Endodermal cell (in vitro differentiated cells): ENCODE data around the gene TRIO. TPM values are rescaled to one million over a fixed set of nuclear protein-coding genes. Genes with fewer than 3 reads are reported as not detected.

Source experiments
- DNase-seq: peaks from one replicate; pipeline ENCODE4 v3.0.0-alpha.2; 2017
- H3K27ac ChIP-seq: 2 replicates; pipeline ENCODE4 v1.5.1; 2013; ENCODE audit warnings: mild to moderate bottlenecking, low read depth, low read length, moderate library complexity
- H3K27me3 ChIP-seq: 2 replicates; pipeline ENCODE4 v1.6.1; 2013; ENCODE audit warnings: mild to moderate bottlenecking, low read length, moderate library complexity; ENCODE audit not compliant: insufficient read depth, control insufficient read depth, poor library complexity, severe bottlenecking
- H3K36me3 ChIP-seq: 2 replicates; pipeline ENCODE4 v1.7.0; 2013; ENCODE audit warnings: mild to moderate bottlenecking, low read length, moderate library complexity; ENCODE audit not compliant: control insufficient read depth, insufficient read depth
- H3K4me1 ChIP-seq: one replicate; pipeline ENCODE4 v1.7.0; 2013; ENCODE audit warnings: low read length; ENCODE audit not compliant: control insufficient read depth, insufficient read depth
- H3K4me3 ChIP-seq: 2 replicates; pipeline ENCODE4 v1.5.1; 2013; ENCODE audit warnings: mild to moderate bottlenecking, low read length, moderate library complexity
- H3K9ac ChIP-seq: 2 replicates; pipeline ENCODE4 v1.6.1; 2013; ENCODE audit warnings: mild to moderate bottlenecking, low read length, moderate library complexity; ENCODE audit not compliant: poor library complexity, severe bottlenecking; ENCODE audit errors: extremely low read depth
- H3K9me3 ChIP-seq: 2 replicates; pipeline ENCODE4 v1.6.1; 2013; ENCODE audit warnings: mild to moderate bottlenecking, low read length, moderate library complexity; ENCODE audit not compliant: control insufficient read depth
- H3K27ac Mint-ChIP-seq: 2 replicates; pipeline ENCODE4 v1.8.0; 2020; ENCODE audit warnings: mixed read lengths
- H3K27me3 Mint-ChIP-seq: 2 replicates; pipeline ENCODE4 v1.8.0; 2021; ENCODE audit warnings: mild to moderate bottlenecking, mixed read lengths; ENCODE audit not compliant: insufficient read depth
- H3K36me3 Mint-ChIP-seq: 2 replicates; pipeline ENCODE4 v1.8.0; 2020; ENCODE audit warnings: low read depth, mixed read lengths
- H3K4me1 Mint-ChIP-seq: 2 replicates; pipeline ENCODE4 v1.8.0; 2020; ENCODE audit warnings: mixed read lengths
- H3K4me3 Mint-ChIP-seq: 2 replicates; pipeline ENCODE4 v1.8.0; 2020; ENCODE audit warnings: mild to moderate bottlenecking, moderate library complexity, mixed read lengths
- H3K9me3 Mint-ChIP-seq: 2 replicates; pipeline ENCODE4 v1.8.0; 2020; ENCODE audit warnings: mild to moderate bottlenecking, mixed read lengths
- WGBS, 2 experiments: methylation state at CpG; one replicate each; pipeline versions ENCODE4 v1.1.5 to v1.1.7; 2013; ENCODE audit warnings: missing lambda C conversion rate in 2 of 2, mixed read lengths in 1 of 2; ENCODE audit not compliant: insufficient coverage in 1 of 2, insufficient read length in 1 of 2; 5-methylcytosine and 5-hydroxymethylcytosine counted together
- total RNA-seq, 2 donors: library from RNA; stranded (reverse); fragmentation: NEBNext Ultra II Directional in 1 of 2; extraction: Animal tissue kit (Norgen Biotek cat#: 25700) in 1 of 2; gene quantifications; 2 replicates in 1 of 2; 3 replicates in 1 of 2; pipeline ENCODE4 v1.2.1, GENCODE V29; 2021
- TF ChIP-seq, protein P1 (sequence below): fragments of 200-600 bp; sonication (generic); conservative IDR thresholded peaks from 2 replicates; pipeline ENCODE4 v1.5.0; 2021; ENCODE audit warnings: antibody characterized with exemption, mild to moderate bottlenecking

TRIO gene
- total RNA-seq, 2 donors from 2014 or later, result 88.3 to 109 TPM

DNA sequence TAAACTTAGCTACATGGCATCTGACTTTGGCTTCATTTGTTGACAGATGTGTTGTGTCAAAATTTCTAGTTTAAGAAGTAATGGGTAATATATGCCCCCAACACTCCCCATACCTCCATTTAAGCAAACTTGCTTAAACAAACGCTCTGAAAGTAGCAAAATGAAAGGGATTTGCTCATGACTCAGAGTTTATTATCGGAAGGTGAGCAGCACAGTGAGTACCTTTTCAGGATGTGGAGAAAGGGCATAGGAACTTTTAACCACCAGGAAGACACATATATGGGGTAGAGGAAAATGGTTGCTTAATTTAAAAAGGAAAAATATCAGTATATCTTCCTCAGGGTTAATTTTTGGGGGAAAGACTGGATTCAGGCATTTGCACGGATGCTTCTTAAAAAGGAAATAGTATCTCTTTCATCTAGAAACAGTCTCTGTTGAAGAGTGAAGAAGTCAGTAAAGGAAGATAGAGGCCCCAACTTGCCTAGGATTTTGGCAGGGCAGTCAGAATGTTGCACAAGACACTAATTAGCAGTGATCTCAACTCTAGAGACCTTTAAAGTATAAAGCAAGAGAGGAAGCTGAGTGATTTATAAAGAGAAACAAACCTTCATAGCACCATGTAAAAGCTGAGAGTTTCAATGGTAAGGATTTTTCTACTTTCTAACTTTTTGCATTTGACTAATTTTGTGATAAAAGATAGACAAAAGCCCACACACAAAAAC lies 155.1 kb downstream of the TRIO start:
- WGBS, 2 experiments, result 89 to 92% methylated on average over 2 to 3 of the region's 3 CpGs
- peaks cover under 1% of the 10 kb centered on the region for H3K4me1 Mint-ChIP-seq
- H3K36me3 ChIP-seq, result peaks cover 46% of the 10 kb centered on the region
- no peaks in the 10 kb centered on the region for H3K27me3 ChIP-seq
- no peak overlapping the region for H3K27ac ChIP-seq
- TF ChIP-seq, protein P1, sequence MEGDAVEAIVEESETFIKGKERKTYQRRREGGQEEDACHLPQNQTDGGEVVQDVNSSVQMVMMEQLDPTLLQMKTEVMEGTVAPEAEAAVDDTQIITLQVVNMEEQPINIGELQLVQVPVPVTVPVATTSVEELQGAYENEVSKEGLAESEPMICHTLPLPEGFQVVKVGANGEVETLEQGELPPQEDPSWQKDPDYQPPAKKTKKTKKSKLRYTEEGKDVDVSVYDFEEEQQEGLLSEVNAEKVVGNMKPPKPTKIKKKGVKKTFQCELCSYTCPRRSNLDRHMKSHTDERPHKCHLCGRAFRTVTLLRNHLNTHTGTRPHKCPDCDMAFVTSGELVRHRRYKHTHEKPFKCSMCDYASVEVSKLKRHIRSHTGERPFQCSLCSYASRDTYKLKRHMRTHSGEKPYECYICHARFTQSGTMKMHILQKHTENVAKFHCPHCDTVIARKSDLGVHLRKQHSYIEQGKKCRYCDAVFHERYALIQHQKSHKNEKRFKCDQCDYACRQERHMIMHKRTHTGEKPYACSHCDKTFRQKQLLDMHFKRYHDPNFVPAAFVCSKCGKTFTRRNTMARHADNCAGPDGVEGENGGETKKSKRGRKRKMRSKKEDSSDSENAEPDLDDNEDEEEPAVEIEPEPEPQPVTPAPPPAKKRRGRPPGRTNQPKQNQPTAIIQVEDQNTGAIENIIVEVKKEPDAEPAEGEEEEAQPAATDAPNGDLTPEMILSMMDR, result no peak
- no peak overlapping the region for H3K4me3 Mint-ChIP-seq
- no peaks in the 10 kb centered on the region for H3K9me3 Mint-ChIP-seq
- no peaks in the 10 kb centered on the region for H3K27me3 Mint-ChIP-seq
- no peak overlapping the region for H3K9ac ChIP-seq
- H3K4me1 ChIP-seq, result peaks cover 3% of the 10 kb centered on the region
- no peak for DNase-seq
- no peaks in the 10 kb centered on the region for H3K9me3 ChIP-seq
- H3K36me3 Mint-ChIP-seq, result peaks cover 21% of the 10 kb centered on the region
- H3K27ac Mint-ChIP-seq, result no peak overlapping the region
- H3K4me3 ChIP-seq, result no peak overlapping the region

DNA sequence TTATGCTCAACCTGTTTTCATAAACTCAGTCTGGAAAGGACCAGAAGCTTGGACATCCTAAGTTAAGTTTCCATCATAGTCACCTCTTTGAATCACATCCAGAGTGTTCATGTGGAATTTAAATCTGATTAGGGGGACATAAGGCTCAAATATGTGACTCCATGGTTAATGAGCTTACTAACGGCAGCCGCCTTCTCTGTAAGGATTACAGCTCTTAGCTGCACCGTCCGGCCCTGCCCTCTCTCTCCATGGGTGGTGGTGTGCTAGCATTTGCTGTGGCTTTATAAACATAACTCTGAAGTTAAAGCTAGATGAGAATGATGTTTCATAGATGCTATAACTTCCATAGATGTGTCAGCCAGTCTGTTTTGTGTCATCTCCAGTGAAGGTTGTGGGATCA lies 156.5 kb downstream of the TRIO start:
- Histone ChIP-seq H3K4me3 (no peak overlapping the region), H3K9ac (no peak overlapping the region), H3K36me3 (peaks cover 42% of the 10 kb centered on the region), H3K9me3 (no peaks in the 10 kb centered on the region), H3K27ac (no peak overlapping the region), H3K4me1 (no peaks in the 10 kb centered on the region), H3K27me3 (no peaks in the 10 kb centered on the region)
- Mint-ChIP-seq H3K9me3 (no peaks in the 10 kb centered on the region), H3K27ac (no peak overlapping the region), H3K36me3 (peaks cover 25% of the 10 kb centered on the region), H3K4me3 (no peak overlapping the region), H3K4me1 (no peaks in the 10 kb centered on the region), H3K27me3 (no peaks in the 10 kb centered on the region)
- TF ChIP-seq, protein P1, result no peak
- 86% methylated on average over 4 of the region's 4 CpGs; no CpG with 5 or more reads in 1 of the 2 experiments for WGBS, 2 experiments
- DNase-seq, result no peak

DNA sequence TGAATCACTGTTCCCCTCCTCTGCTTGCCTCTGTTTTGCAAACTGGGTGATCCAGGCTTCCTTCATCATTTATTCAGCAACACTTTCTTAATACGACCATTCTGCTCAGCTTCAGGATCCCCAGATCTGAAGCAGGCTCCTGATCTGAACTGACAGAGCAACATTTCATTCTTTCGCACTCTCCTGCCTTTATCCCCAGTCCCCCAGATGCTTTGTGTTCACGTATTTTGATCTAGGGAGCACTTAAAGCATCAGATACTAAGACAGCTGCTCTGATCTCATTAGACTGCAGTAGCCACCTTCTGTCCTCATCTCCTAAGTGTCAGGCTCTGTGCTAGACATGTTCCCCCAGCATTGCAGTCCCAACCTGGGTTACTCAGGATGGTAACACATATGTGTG lies 158.0 kb downstream of the TRIO start:
- H3K9me3 ChIP-seq, result no peaks in the 10 kb centered on the region
- Mint-ChIP-seq H3K9me3 (no peaks in the 10 kb centered on the region), H3K36me3 (peaks cover 22% of the 10 kb centered on the region), H3K4me3 (no peak overlapping the region), H3K27me3 (no peaks in the 10 kb centered on the region), H3K27ac (no peak overlapping the region), H3K4me1 (no peaks in the 10 kb centered on the region)
- H3K4me3 ChIP-seq, result no peak overlapping the region
- H3K27me3 ChIP-seq, result no peaks in the 10 kb centered on the region
- H3K36me3 ChIP-seq, result peaks cover 41% of the 10 kb centered on the region
- H3K27ac ChIP-seq, result no peak overlapping the region
- DNase-seq, result no peak
- TF ChIP-seq, protein P1, result no peak
- H3K4me1 ChIP-seq, result no peaks in the 10 kb centered on the region
- WGBS, 2 experiments, result 94 to 100% methylated on average over 3 of the region's 3 CpGs
- H3K9ac ChIP-seq, result no peak overlapping the region
